Frontal cortex (tissue), 4 donors: ENCODE results near the gene CCDC187. TPM values are rescaled to one million over a fixed set of nuclear protein-coding genes. Genes with fewer than 3 reads are reported as not detected.

Experiments used
- DNase-seq, 2 donors: peaks; one replicate each; pipeline ENCODE4 v3.0.0; 2012; ENCODE audit warnings: low spot score in 2 of 2
- FAIRE-seq: peaks from 2 replicates; lab custom pipeline; 2012; peaks lifted over from hg19 to GRCh38; lab: Jason Lieb, UNC
- total RNA-seq: library from RNA; depleted of rRNA; stranded (reverse); fragments of >200 nt; gene quantifications from one replicate; pipeline ENCODE4 v1.2.3, GENCODE V29; 2014
- donor health status: control.
- donor health status: control.
- donor health status: control.

CCDC187 gene
- total RNA-seq, 1 donor from 2014 or later = 0.41 TPM

- no peak for FAIRE-seq
These were observed 36.6 kb upstream of the CCDC187 start for GRCh38 chr9:136340356-136341041.

DNA sequence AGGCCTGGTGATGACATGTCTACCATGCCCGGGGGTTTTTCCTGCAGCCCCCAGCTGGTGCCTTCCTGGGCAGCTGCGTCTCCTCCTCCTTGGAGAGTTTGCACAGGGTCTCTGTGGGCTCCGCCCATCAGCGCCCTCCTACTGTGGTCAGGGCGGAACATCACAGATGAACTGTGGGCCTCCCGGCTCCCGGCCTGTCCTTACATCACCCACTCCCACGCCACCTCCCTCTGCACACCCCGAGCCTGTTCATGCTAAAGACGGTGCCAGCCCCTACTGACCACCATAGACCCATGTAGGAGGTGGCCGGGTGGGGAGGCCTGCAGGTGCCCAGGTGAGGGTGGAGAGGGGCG, 36.0 kb upstream of the CCDC187 start:
- DNase-seq = no peak

More at GRCh38 chr9:136340356-136341041, 36.6 kb upstream of the CCDC187 start:
- DNase-seq = no peak

GRCh38 chr9:136339173-136339957, 35.5 kb upstream of the CCDC187 start:
- FAIRE-seq = no peak
- peak; percentile 79 to 85 for DNase-seq

More for the DNA sequence above, 36.0 kb upstream of the CCDC187 start:
- FAIRE-seq = no peak

DNA sequence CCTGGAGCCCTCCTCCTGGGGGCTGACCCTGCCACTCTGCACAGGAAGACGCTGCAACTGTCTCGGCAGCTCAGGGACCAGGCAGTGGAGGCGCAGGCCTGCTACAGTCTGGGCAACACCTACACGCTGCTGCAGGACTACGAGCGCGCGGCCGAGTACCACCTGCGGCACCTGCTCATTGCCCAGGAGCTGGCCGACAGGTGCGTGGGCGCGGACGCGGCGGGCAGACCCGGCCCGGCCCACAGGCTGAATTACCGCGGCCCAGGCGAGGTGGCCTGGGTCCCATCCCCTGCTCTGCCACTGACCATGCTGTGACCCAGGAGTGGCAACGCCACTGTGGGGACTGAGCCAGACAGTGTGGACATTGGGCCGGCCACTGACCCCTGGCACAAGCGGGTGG, 34.6 kb upstream of the CCDC187 start:
- DNase-seq = no peak
- no peak for FAIRE-seq

DNA sequence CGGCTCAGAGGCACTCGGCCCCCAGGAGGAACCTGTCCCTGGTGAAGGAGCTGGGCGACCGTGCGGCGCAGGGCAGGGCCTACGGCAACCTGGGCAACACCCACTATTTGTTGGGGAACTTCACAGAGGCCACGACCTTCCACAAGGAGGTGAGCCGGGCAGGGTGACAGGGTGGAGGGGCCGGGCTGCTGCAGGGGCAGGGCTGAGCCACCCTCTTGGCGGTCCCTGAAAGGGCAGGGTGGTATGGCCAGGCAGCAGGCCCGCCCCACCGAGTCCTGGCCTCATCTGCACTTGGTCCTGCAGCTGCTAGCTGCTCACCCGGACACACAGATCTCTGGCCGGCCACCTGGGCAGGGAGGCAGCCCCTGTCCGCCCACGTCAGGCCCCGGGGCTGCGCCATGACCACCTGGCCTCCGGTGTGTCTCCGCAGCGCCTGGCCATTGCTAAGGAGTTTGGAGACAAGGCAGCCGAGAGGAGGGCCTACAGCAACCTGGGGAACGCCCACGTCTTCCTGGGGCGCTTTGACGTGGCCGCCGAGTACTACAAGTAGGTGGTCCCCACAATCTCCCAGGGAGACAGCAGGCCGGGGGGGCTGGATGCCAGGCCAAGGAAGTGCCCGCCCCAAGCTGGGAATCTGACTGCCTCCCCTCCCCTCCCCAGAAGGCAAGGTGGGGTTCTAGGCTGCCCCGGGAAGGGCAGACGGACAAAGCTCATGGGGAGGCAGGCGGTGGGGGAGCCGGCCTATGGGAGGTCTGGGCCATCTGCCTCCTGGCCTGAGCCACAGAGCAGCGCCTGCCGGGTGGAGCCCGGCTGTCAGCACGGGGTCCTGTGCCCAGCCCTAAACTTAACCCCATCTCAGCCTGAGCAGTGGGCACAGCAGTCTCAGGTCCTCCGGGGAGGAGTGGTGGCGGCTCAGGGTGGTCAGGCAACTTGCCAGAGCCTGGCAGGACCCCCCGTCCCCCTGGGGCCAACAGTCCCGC, 33.8 kb upstream of the CCDC187 start:
- FAIRE-seq (no peak), DNase-seq (no peak)

- no peak for DNase-seq
- FAIRE-seq = no peak
These were observed 33.0 kb upstream of the CCDC187 start for GRCh38 chr9:136336881-136337280.

DNA sequence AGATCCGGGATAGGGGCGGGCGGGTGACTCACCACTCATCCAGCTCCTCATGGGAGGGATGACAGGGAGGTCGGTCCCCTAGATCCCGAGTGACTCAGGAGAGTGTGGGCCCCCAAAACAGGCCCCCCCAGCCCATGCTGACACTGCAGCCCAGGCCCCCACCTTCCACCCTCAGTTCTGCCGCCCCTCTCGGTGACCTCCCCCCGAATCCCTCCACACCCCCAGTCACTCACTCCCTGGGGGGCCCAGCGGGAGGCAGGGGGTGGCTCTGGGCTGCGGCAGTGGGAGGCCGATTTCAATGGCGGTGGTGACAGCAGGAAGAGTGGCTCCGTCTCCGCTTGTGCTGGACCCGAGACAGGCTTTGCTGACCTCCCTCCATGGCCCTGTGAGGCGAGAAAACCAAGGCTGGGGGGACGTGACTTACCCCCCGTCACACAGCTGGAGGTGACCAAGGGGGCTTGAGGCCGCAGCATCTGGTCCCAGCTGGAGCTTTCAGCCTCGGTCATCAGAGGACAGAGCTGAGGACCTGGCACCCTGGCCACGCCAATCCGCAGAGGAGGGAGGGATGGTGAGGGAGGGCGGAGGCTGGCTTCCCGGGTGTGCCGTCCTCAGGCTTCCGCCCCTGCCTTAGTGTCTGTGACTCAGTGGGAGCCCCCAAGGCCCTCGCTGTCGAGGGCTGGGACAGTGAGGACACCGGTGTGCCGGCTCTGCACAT, 32.4 kb upstream of the CCDC187 start:
- DNase-seq (no peak), FAIRE-seq (no peak)

GRCh38 chr9:136335296-136336155, 31.6 kb upstream of the CCDC187 start:
- FAIRE-seq (no peak), DNase-seq (no peak)

DNA sequence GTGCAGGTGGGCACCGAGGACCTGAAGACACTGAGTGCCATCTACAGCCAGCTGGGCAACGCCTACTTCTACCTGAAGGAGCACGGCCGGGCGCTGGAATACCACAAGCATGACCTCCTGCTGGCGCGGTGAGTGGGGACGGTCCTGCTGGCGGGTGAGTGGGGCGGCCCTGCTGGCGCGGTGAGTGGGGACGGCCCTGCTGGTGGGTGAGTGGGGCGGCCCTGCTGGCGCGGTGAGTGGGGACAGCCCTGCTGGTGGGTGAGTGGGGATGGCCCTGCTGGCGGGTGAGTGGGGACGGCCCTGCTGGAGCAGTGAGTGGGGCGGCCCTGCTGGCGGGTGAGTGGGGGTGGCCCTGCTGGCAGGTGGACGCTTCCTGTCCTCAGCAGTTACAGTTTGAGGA, 30.6 kb upstream of the CCDC187 start:
- FAIRE-seq (no peak), DNase-seq (no peak)

GRCh38 chr9:136333486-136333885, 29.6 kb upstream of the CCDC187 start:
- FAIRE-seq = no peak
- DNase-seq = no peak

DNA sequence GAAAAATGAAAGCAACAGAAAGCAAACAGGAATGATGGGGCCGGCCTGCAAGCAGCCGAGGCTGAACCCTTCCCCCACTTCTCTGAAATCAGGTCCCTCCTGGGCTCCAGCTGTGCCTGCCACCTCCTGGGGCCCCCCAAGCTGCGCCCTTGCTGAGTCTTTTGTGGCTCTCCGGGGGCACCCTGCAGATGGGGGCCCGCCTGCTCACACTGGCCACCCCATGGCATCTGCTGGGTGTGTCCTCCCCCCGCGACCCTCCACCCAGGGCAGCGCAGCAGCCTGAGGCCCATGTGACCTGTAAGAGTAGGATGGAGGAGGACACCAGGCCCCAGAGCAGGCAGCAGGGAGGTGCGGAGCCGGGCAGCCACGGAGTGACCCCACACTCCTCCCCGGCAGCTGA, 29.2 kb upstream of the CCDC187 start:
- no peak for DNase-seq
- FAIRE-seq = no peak

- no peak for DNase-seq
- no peak for FAIRE-seq
These were observed 28.6 kb upstream of the CCDC187 start for GRCh38 chr9:136332482-136332983.

GRCh38 chr9:136331556-136332481, 27.9 kb upstream of the CCDC187 start:
- FAIRE-seq (no peak), DNase-seq (no peak)

DNA sequence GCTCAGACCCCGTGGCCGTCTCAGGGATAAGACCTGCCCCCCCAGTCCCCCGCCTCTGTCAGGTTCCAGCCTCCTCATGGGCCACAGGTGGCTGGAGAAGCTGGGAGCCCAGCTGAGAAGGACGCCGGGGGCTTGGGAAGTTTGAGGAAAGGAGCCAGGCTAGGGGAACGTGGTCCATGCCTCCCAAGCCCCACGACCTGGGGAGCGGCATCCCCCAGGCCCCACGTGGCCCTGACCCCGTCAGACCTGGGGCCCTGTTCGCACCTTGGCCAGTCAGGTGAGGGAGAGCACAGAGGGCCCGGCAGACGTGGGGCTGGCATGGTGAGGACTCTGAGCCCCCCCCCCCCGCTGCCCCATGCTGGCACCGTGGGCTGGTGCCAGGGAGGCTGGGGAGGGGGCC, 27.1 kb upstream of the CCDC187 start:
- no peak for FAIRE-seq
- DNase-seq = no peak

DNA sequence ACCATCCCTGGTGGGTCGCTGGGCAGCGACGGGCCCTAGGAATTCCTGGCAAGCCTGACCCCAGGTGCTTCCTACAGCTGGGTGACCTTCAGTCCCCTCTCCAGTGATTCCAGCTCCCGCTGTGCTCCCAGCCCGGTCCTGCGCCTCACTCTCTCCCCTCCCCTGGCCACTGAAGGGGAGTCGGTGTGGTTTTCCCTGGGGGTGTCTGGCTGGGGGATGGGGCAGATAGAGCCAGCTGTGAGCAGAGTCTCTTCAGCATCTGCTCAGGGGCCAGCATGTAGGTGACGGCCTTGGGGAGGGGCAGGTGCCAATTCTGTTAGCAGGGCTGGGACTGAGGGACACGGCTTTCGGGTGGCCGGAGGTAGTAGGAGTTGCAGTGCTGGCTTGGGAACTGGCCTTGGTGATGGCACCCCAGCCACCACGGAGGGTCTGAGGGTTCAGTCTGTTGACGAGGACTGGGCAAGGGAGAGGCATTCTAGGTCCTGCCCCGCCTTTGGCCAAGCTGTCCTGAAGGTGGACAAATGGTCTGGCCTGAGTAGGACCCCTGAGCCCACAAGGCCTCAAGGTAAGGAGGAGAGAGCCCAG, 26.6 kb upstream of the CCDC187 start:
- no peak for FAIRE-seq
- no peak for DNase-seq

DNA sequence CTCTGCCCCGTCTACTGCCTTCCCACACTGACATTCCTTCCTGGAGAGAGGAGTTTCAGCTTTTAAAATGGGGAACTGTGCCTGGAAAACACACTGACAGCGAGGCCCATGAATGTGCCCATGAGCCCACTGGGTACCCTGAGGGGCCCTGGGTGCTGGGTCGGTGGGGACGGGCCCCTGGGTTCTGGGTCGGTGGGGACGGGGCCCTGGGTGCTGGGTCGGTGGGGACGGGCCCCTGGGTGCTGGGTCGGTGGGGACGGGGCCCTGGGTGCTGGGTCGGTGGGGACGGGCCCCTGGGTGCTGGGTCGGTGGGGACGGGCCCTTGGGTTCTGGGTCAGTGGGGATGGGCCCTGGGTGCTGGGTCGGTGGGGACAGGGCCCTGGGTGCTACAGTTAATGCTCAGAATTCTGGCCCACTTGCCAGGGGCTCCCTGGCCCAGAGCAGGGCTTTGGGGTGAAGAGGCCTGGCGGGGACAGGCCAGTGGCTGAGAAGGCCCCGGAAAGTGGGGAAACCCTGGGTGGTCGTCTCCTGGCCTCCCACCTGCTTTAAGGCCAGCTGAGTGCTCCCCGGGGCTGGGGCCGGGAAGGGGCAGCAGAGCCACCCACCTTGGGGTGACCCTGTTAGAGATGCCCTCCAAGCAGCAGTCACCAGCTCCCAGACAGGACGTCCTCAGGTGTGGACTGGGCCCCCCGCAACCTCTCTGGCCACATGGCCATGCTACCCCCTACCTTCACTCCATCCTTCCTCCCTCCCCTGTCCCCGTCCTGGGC, 25.9 kb upstream of the CCDC187 start:
- FAIRE-seq (no peak), DNase-seq (no peak)
